Ecto neural progenitor cell (in vitro differentiated cells): ENCODE results near the gene POLE4.

Source experiments
- DNase-seq: peaks from one replicate; pipeline ENCODE4 v3.0.0-alpha.2; 2018; ENCODE audit warnings: low spot score

Gene POLE4, protein sequence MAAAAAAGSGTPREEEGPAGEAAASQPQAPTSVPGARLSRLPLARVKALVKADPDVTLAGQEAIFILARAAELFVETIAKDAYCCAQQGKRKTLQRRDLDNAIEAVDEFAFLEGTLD

DNA sequence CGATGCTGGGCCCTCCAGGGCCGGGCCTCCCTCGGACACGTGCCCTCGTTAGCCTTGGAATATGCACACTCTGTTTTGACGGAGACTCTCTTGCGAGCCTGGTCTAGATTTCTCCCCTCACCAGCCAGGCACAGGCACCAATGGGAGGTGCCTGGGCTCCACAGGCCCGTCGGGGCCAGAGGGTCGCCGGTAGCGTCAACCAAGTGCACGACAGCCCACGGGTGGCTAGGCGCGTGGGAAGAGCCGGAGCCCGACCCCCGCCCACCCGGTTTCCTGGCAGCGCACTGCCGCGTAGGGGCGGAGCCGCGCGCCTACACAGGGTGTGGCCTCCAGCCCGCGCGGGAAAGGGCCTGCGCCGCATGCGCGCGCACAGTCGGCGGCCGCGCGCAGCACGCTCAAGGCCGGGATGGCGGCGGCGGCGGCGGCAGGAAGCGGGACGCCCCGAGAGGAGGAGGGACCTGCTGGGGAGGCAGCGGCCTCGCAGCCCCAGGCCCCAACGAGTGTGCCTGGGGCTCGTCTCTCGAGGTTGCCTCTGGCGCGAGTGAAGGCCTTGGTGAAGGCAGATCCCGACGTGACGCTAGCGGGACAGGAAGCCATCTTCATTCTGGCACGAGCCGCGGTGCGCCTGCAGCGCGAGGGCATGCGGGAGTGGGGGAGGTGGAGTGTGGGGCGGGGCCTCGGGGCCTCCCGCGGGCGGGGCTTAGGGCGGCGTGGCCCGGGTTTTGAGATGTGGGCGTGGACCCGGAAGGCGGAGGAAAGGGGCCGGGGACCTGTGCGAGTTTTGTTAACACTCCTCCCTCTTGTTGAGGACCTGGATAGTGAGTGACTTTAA lies at the start of gene POLE4:
Gene POLE4 (plus strand): TSS at position 370 of the 832 bp plus-strand sequence. CDS start 37 bp downstream, at position 407.
- DNase-seq, result peak; percentile 90

DNA sequence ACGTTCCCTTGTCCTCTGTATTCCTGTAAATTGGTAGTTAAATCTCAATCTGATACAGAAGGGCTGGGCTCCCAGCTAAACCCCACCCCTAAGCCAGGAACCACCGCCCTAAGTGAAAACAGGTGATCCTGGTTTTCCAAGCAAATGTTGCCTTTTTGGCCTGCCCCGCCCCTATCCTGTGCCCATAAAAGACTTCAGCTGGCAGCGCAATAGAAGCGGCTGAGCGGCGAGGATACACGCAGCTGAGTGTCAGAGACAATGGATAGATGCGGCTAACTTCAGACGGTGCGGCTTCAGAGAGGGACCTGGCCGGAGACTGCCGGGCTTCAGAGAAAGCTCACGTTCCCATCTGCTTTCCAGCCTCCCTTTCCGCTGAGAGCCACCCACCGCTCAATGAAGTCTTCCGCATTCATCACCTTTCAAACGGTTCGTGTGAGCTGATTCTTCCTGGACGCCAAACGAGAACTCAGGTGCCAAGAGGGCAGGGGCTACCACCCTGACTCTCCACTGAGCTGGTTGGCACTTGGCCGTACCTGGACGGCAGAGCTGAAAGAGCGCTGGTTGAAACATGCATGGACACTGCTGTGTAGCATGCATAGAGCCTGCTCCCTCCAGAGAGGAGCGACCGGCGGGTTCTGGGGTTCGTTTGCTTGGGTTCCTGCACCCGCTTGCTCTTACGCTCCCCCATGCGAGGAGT lies 49.5 kb upstream of the POLE4 start:
- no peak for DNase-seq

DNA sequence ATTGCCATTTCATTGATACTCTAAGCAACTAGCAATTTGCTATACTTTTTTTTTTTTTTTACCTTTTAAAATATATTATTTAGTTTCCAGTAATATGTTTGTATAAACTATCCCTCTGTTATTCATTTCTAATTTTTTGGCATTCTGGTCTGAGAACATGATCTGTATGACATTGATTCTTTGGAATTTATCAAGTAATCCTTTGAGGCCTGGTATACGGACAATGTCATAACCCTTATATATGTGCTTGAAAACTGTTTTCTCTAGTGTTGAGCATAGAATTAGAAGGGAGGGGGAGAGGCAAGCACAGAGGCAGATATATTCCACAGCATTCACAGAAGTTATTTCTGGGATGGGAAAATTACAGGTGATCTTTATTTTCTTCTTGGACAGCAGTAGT lies 48.2 kb upstream of the POLE4 start:
- no peak for DNase-seq

DNA sequence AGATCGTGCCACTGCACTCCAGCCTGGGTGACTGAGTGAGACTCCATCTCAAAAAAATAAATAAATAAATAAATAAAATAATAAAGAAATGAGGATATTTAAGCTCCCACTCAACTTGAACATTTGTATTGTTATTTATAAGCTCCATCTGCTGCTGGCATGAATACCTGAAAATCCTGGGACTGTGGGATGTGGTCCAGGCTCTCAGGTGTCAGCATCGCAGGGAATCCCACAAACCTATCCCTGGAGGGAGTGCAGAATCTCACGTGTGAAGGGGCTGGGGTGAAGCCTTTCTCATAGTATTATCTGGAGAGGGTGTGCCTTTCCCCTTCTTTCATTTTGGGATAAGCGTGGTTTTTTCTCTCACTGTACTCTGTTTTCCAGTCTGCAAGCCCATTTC lies 47.4 kb upstream of the POLE4 start:
- DNase-seq, result no peak

DNA sequence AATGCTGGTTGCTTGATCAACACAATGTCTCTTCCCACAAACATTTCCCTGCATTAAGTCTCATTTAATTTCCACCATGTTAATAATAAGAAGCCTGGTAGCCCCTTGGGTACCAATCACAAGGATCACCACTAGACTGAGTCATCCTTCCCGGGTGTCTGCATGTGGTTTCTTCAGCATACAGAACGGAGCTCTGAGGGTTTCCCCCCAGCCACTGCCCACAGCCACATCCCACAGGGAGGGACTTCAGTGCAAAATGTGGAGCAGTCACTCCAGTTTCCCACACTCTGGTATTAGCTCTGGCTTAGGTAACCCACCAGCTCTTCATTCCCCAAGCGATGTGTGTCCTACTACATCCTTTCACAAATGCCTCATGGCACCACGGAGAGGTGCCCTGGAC lies 42.7 kb upstream of the POLE4 start:
- no peak for DNase-seq

DNA sequence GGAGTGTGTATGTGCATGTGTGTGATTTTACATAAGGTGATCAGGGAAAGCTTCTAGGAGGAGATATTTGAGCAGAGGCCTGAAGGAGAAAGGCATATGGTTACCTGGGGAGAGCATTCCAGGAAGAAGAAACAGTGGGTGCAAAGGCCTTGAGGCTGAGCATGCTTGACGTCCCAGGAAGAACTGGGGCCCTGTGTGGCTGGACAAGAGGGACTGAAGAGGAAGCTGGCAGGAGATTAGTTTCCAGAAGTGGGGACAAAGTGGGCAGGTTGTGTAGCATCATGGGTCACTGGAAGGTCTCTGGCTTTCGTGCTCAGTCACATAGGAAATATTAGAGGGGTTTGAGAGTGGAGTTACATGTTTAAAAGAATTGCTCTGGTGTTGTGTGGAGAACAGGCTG lies 42.0 kb upstream of the POLE4 start:
- DNase-seq, result no peak

DNA sequence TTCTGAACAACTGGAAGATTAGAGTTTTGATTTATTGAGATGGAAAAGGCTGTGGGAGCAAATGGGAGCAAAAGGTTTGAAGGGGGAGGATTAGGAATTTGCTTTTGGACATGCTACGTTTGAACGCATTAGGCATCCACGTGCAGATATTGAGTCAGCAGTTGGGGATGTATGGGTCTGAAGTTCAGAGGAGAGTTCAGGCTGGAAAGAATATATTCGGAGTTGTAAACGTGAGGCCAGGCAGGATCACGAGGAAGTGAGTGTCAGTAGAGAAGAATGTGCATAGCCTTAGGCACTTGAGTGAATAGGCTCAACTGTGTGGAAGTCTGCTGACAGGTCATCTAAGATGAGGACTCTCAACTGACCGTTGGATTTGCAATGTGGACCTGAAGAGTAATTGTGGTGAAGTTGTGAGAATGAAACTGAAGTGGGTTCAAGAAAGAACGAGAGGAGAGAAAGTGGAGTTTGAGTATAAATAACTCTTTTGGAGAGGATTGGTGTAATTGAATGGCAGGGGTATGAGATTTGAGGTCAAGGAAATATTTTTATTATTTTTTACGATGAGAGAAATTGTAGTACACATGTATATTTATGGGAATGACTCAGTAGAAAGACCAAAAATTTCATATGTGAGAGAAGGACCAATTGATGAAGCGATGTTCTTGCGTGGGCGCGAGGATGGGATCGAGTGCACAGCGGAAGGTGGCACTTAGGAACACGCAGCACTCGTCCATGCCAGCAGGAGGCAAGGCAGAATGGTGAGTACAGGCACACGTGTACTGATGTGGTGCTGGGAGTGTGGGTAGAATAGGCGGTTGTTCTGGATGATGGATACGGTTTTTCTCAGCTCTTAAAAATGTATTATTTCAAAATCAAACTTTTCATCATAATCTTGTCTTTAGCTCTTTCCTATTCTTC lies 40.5 kb upstream of the POLE4 start:
- DNase-seq, result no peak

DNA sequence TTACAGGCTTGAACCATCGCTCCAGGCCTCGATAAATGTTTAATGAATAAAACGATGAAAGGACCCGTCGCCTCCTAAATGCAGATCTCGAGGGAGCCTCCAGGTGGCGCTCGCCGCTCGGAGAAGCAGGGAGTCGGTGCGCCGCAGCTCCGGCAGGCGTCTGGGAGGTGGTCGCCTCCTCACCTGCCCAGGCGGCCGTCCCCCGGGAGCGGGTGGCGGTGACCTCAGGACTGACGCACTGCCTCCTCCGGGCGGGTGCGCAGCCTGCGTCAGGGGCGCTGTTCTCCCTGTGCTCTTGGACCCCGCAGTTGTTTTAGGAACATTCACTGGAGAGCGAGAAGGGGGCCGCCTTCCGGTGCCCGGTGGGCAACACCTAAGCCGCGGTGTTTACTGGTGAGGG lies 38.6 kb upstream of the POLE4 start:
- DNase-seq, result peak; percentile 89

DNA sequence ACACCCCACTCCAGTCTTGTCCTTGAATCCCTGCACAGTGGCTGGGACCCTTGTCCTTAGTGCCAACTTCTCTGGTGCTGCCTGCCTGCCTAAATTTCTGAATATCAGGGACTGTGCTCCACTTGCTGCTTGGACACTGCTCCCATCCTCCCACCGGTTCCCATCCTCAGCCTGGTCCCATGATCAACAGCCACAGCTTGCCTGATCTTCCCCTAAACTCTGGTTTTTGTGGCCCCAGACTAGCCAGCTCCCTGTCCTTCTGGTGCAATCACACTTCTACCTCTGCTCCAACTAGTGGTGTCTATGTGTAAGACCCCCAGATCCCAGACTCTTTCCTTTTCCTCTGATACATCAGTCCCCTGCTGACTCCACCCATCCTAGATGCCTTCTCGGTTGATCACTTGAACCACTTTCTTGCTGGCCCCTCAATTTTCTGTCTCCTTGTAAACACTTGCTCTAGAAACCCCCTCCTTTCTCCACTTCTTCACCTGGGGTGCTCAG lies 37.2 kb upstream of the POLE4 start:
- DNase-seq, result no peak

DNA sequence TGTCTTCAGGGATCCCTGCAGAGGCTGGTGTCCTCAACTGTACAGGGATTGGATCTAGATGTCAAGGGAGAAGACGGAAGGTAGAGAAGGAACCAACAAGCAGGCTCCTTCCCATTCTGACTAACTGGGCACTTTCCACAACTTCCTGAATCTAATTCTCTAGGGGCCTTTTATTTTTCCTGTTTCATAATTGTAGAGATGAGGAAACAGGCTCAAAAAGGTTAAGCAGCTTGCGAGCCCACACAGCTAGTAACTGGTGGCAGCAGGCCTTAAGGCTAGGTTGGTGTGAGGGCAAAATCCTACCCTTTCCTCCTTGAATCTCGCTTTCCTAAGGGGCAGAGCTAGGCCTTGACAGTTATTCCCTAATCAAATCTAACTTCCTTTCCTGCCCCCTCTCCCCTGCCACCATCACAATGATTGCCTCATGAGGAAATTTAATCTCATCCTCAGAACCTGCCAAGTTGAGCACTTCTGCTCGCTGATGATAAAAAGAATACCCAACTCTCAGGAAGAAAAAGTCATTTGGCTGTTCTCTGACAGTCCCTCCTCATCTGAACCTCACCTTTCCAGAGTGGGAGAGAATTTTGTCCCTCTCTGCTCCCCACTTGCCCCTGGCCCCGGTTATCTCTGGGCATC lies 35.7 kb upstream of the POLE4 start:
- no peak for DNase-seq

DNA sequence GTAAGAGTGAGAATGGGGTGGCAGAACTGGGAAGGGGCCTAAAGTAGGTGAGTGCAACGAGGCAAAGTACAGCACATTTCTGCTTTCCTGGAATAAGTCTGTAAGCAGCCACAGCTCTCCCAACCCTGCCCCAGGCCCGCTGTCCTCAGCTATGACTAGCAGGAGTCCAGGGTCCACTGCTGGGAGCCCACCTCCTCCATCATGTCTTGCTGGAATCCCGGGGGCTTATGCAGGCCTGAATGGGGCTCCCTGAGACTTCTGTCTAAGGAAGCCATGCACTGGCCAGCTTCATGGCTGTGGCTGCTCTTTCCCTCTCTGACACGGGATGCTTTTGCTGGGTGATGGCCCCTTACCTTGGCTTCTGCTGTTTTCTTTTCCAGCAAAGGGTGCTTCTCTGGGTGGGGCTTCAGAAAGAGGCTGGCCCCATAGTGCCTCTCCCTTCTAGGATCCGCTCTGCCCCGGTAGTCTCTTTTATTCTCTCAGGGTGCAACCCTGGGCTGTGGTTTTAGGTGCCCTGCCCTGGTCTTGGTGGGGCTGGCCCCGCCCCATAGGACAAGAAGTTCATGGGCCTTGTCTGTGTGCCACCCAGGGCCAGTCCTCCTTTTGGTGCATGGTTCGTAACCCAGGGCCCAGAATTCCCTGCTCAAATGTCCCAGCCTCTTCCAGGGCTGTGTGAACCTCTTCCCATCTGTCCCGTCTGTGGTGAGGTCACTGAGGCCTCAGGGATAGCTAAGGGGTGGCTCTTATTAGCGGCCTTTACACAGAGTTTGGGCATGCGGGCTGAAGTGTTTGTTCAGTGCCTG lies 33.8 kb upstream of the POLE4 start:
- DNase-seq, result no peak

DNA sequence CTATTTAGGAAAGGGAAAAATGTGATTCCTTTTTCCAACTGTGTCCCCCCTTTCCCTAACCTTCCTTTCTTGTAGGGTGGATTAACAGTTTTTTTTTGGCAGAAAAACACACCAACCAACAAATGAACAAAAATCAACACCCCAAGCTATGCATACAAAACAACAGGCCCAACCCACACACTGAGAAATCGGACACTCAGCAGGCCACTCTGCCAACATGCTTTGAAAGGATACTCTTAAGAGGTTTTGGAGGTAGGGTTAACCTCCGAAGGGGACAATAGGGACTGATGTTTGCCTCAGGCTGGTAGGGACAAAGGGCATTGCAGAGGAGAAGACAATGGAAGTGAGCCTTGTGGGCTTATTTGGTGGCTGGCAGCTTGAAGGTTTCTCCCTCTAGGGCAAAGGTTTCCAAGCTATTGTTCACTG lies 33.1 kb upstream of the POLE4 start:
- no peak for DNase-seq

DNA sequence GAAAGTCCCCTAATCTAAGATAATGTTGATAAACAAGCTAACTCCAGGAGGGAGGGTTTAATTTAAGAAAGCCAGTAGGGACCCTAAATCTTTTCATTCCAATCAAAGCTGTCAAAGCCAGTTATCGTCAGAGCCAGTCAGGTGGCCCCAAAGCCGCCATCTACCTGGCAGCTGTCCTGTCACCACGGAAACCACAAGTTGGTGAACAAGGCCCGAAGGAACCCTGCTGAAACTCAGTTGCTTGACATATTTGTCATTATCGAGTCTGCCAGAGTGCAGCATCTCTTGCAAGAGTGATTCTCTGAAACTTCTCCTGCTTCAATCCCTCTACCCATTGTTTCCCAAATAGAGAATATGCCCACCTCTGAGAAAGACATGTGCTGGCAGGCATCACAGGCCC lies 30.8 kb upstream of the POLE4 start:
- no peak for DNase-seq

DNA sequence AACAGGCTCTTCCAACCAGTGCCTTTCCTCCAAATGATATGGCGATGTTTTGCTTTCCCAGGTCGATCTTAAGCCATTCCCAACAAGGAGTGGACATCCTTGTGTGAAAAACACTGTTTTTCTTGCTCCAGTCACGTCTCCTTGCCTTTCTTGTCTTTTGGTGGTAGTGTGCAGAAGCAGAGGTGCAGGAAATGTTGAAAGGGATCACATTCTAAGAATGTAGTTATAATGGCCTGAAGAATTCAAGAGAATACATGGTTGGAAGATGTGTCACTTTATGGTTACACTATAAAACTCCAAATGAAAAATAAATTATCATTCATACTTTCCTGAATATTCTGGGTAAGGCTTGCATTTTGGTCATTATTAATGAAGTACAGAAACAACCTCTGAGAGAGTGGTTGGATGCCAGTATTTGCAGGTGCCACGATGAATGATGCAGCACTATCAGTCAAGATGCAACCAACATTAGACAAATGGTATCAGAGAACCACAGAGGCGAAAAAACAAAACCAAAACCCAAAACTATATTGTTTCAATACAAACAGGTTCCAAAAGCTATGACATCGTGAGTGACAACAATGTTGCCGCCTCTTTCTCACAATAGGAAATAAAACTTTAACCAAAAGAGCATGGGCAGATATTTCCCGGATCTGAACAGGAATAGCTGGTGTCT lies 27.5 kb upstream of the POLE4 start:
- DNase-seq, result no peak

DNA sequence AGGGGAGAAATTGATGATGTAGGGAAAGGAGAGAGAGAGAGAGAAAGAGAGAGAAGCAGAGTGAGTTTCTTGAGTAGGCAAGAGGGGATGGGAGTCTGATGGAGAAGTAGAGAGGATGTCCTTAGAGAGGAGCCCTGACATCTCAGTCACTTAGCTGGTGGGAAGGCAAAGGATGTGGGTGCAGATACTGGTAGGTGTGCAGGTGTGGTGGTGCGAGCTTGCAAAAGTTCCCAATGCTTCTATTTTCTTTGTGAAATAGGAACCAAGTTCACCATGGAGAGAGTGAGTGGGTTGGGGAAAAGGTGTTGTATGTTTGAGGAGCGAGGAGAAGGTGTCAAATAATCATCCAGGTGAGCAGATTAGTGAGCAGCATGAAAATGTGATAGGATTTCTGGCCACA lies 26.5 kb upstream of the POLE4 start:
- DNase-seq, result no peak

DNA sequence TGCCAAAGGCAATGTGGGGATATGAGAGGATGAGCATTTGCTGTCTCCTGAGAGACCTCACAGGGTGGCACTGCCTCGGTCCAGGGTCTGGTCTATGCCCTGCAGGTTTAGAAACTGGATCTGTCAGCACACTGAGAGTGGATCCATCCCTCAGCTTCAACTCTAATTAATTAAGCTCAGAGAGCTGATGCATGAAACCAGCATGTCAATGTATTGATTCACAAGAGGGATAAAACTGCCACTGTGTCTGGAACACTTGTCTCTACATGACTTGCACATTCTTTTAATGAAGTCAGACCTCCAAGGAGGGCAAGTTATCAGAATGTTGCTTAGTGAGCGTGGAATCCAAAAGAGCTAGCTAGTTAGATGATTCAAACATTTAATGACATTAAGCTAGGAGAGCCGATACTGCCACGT lies 22.5 kb upstream of the POLE4 start:
- DNase-seq, result no peak

DNA sequence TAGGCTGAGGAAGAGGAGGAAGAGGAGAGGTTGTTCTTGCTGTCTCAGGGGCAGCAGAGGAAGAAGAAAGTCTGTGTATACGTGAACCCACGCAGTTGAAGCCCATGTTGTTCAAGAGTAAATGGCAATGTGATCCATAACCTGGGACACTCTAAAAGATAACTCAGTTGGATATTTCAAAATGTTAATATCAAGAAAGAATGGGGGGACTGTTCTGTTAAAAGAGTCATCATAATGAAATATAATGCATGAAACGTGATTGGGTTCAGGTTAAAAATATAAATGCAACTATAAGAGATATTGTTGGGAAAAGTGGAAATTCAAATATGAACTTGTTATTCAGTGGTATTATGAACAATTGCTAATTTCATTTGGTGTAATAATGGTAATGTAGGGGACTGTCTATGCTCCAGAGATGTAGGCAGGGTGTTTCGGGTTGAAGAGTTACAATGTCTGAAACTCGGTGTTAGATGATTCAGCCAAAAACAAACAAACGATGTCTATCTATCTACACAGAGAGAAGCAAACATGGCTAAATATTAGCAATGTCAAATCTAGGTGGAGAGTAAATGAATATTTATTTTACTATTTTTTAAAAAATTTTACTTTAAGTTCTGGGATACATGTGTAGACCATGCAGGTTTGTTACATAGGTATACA lies 21.1 kb upstream of the POLE4 start:
- DNase-seq, result no peak

DNA sequence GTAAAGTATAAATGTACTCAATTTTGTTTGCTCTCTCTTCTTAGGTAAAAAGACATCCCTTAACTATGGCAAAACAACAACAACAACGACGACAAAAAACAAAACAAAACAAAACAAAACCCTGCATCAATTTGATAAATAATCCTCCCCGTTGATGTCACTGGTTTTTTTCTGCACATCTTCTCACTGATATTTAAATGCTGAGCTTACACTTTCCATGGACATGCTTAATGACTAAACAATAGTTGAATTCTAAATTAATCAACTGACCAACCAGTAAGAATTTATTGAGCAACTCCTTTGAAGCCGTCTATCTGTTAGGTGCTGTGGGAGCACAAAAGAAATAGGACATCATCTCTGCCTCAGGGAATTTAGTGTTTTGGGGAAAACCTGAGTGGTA lies 20.2 kb upstream of the POLE4 start:
- no peak for DNase-seq
